GM12891 (cell line): ENCODE data around the gene EMC10.

Experiments
- POLR2A ChIP-seq: IDR thresholded peaks from 2 replicates; pipeline ENCODE4 v1.6.1; 2011; ENCODE audit warnings: low read depth, low read length, control low read depth
- POLR2AphosphoS5 ChIP-seq: IDR thresholded peaks from 2 replicates; pipeline ENCODE4 v1.6.1; 2011; ENCODE audit warnings: low read depth, low read length, control low read depth
- POU2F2 ChIP-seq: IDR thresholded peaks from 2 replicates; pipeline ENCODE4 v1.6.1; 2011; ENCODE audit warnings: low read depth, mild to moderate bottlenecking, control low read depth, low read length, moderate library complexity

DNA sequence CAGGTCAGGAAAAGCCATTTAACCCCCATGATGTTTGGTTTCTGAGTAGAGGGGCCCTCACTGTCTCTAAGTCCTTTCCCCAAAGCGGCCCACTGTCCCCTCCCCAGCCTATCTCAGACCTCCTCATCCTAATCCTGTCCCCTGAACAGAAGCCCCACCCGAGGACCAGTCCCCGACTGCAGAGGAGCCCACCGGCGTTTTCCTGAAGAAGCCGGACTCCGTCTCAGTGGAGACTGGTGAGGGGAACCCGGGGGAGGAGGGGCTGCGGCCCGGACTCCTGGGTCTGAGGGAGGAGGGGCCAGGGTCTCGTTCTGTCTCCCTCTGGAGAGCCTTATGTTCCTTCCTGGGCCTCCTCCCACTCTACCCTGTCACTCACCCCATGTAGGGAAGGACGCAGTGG is 40.7 kb upstream of the EMC10 start:
- TF ChIP-seq POLR2A (no peak), POU2F2 (no peak), POLR2AphosphoS5 (no peak)
